Measurements from ENCODE around the gene MPL.

DNA sequence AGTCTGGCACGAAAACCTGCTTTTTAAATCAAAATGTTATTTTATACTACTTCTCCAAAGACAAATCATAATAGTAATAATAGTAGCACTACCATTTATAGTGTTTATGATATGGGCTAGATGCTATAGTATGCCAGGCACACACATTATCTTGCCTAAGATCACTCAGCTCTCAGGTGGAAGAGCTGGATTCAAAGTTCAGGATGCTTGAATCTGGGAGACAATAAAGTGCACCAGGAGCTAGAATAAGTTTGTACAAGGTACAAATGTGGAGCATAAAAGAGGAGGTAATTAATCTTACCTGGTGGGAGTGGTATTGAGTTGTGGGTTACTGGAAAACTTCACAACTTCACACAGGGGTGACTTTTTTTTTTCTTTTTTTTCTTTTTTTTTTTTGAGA is 40.2 kb downstream of the MPL start:
- TF ChIP-seq, protein P1, sequence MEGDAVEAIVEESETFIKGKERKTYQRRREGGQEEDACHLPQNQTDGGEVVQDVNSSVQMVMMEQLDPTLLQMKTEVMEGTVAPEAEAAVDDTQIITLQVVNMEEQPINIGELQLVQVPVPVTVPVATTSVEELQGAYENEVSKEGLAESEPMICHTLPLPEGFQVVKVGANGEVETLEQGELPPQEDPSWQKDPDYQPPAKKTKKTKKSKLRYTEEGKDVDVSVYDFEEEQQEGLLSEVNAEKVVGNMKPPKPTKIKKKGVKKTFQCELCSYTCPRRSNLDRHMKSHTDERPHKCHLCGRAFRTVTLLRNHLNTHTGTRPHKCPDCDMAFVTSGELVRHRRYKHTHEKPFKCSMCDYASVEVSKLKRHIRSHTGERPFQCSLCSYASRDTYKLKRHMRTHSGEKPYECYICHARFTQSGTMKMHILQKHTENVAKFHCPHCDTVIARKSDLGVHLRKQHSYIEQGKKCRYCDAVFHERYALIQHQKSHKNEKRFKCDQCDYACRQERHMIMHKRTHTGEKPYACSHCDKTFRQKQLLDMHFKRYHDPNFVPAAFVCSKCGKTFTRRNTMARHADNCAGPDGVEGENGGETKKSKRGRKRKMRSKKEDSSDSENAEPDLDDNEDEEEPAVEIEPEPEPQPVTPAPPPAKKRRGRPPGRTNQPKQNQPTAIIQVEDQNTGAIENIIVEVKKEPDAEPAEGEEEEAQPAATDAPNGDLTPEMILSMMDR (IDR thresholded peaks at IDR 0.05 in 8 of 11, conservative IDR thresholded peaks at IDR 0.05 in 3 of 11) = no peak
- TF ChIP-seq POLR2A (IDR thresholded peaks at IDR 0.05) (no peak), POLR2AphosphoS5 (IDR thresholded peaks at IDR 0.05) (no peak)

All from spleen (tissue), 7 donors.